GM12878 (cell line): Measurements from ENCODE around the gene PHC2. TPM values are rescaled to one million over a fixed set of nuclear protein-coding genes. Genes with fewer than 3 reads are reported as not detected.

Experiments
- ATAC-seq: fragments of 200-7000 bp; cut with Tn5 transposase; 3 replicates; pipeline ENCODE4 v1.9.1; 2020; ENCODE audit warnings: mild to moderate bottlenecking, moderate library complexity
- BruUV-seq: library from RNA; stranded (reverse); fragments of 400-500 nt; replicated peaks from 2 replicates; lab custom pipeline; 2021; lab: Mats Ljungman, UMichigan
- CTCF ChIA-PET: fragments of 300-600 bp; sonication (Branson Sonifier 250); formaldehyde crosslinking; extraction: SDS; loops from one replicate; lab custom pipeline; 2021; ENCODE audit warnings: inconsistent platforms; lab: Yijun Ruan, JAX
- POLR2A ChIA-PET: fragments of 350-600 bp; formaldehyde crosslinking; extraction: SDS; loops from one replicate; lab custom pipeline; 2021; ENCODE audit warnings: inconsistent platforms; lab: Charles Lee
- RAD21 ChIA-PET: fragments of 300-600 bp; sonication (Branson Sonifier 250); formaldehyde crosslinking; loops from one replicate; lab custom pipeline; 2023; ENCODE audit warnings: antibody characterized with exemption; ENCODE audit not compliant: unreplicated experiment; lab: Charles Lee
- SMC1A ChIA-PET: fragments of 300-600 bp; sonication (Branson Sonifier 250); formaldehyde crosslinking; loops from one replicate; lab custom pipeline; 2023; ENCODE audit not compliant: unreplicated experiment, uncharacterized antibody; lab: Charles Lee
- DNase-seq: peaks from one replicate; pipeline ENCODE4 v3.0.0-alpha.2; 2011; ENCODE audit warnings: low read depth, low spot score
- FAIRE-seq: peaks from 3 replicates; lab custom pipeline; 2011; peaks lifted over from hg19 to GRCh38; lab: Jason Lieb, UNC
- H2AFZ ChIP-seq: 2 replicates; pipeline ENCODE4 v1.6.0; 2011; ENCODE audit warnings: low read depth, low read length, control low read depth; ENCODE audit not compliant: control insufficient read depth
- H3K27ac ChIP-seq: 2 replicates; pipeline ENCODE4 v1.5.1; 2011; ENCODE audit warnings: control low read depth; ENCODE audit not compliant: control insufficient read depth, insufficient read depth
- H3K27me3 ChIP-seq, 2 experiments: replicated peaks in 1 of 2; 2 replicates each; pipeline versions ENCODE4 v1.6.0 to v1.6.1; 2011; ENCODE audit warnings: low read length in 1 of 2; ENCODE audit not compliant: control insufficient read depth in 2 of 2, insufficient read depth in 2 of 2
- H3K36me3 ChIP-seq, 2 experiments: 2 replicates each; pipeline ENCODE4 v1.5.1; 2011; ENCODE audit warnings: low read length in 1 of 2; ENCODE audit not compliant: control insufficient read depth in 2 of 2, insufficient read depth in 2 of 2
- H3K4me1 ChIP-seq: 2 replicates; pipeline ENCODE4 v1.6.1; 2011; ENCODE audit warnings: mild to moderate bottlenecking, low read length, moderate library complexity, mixed read lengths; ENCODE audit not compliant: control insufficient read depth, insufficient read depth
- H3K4me2 ChIP-seq: 2 replicates; pipeline ENCODE4 v1.6.0; 2011; ENCODE audit warnings: control low read depth; ENCODE audit not compliant: control insufficient read depth, insufficient read depth
- H3K4me3 ChIP-seq: fragments of 200-600 bp; sonication (generic); 2 replicates; pipeline ENCODE4 v1.5.1; 2016
- H3K79me2 ChIP-seq: 2 replicates; pipeline ENCODE4 v1.6.0; 2011; ENCODE audit warnings: low read length; ENCODE audit not compliant: control insufficient read depth, insufficient read depth
- H3K9ac ChIP-seq: 2 replicates; pipeline ENCODE4 v1.8.0; 2011; ENCODE audit warnings: low read length, control low read depth, mixed read lengths; ENCODE audit not compliant: control insufficient read depth, insufficient read depth
- H3K9me3 ChIP-seq: replicated peaks from 3 replicates; pipeline ENCODE4 v1.5.1; 2011; ENCODE audit warnings: mild to moderate bottlenecking, low read length; ENCODE audit not compliant: control insufficient read depth, insufficient read depth
- H4K20me1 ChIP-seq: 2 replicates; pipeline ENCODE4 v1.6.0; 2011; ENCODE audit not compliant: control insufficient read depth, insufficient read depth
- ASH2L ChIP-seq: fragments of 300-600, 200-600 bp; sonication (generic); IDR thresholded peaks from 2 replicates; pipeline ENCODE4 v1.6.1; 2017; ENCODE audit warnings: low read depth, mild to moderate bottlenecking, borderline replicate concordance
- ATF2 ChIP-seq: IDR thresholded peaks from 2 replicates; pipeline ENCODE4 v1.6.1; 2012; ENCODE audit warnings: low read length, inconsistent platforms
- POLR2A ChIP-seq: IDR thresholded peaks from 2 replicates; pipeline ENCODE4 v1.6.1; 2011; ENCODE audit warnings: low read depth, mild to moderate bottlenecking, low read length
- RAD21 ChIP-seq: IDR thresholded peaks from 2 replicates; pipeline ENCODE4 v1.6.1; 2011; ENCODE audit warnings: mild to moderate bottlenecking, low read depth, low read length, moderate library complexity; ENCODE audit not compliant: insufficient read depth
- RELA ChIP-seq: fragments of 450-650 bp; IDR thresholded peaks from 2 replicates; pipeline ENCODE4 v1.8.0; 2014; ENCODE audit warnings: borderline replicate concordance; ENCODE audit not compliant: partially characterized antibody
- TCF12 ChIP-seq: IDR thresholded peaks from 2 replicates; pipeline ENCODE4 v1.6.1; 2011; ENCODE audit warnings: low read depth, mild to moderate bottlenecking, low read length
- ZBTB33 ChIP-seq: fragments of 450-650 bp; IDR thresholded peaks from 2 replicates; pipeline ENCODE4 v1.6.1; 2017; ENCODE audit warnings: mild to moderate bottlenecking
- WGBS: methylation state at CpG from one replicate; pipeline ENCODE4 v1.1.6; 2016; ENCODE audit warnings: low lambda C conversion rate; ENCODE audit not compliant: insufficient replicate concordance, insufficient coverage; ENCODE audit errors: missing lambda C conversion rate; 5-methylcytosine and 5-hydroxymethylcytosine counted together
- in situ Hi-C: fragments of 300-500 bp; cut with MboI; formaldehyde crosslinking; loops from 9 replicates; pipeline ENCODE4 v1.14.3; 2018; ENCODE audit warnings: mixed read lengths
- intact Hi-C: fragments of 100-400 bp; cut with micrococcal nuclease; formaldehyde crosslinking; loops from one replicate; pipeline ENCODE4 v1.14.2; 2022; ENCODE audit not compliant: unreplicated experiment
- polyA plus RNA-seq, 11 experiments: library from polyadenylated mRNA; depleted of rRNA in 4 of 11; unstranded in 6 of 11; stranded (reverse) in 5 of 11; fragments of >200 nt; fragmentation: Nextera tagmentation in 4 of 11; fragmentation: Illumina TruSeq in 1 of 11; extraction: Ambion mirVana in 4 of 11; extraction: Trizol in 1 of 11; gene quantifications; 1 replicate in 1 of 11; 2 replicates in 10 of 11; pipeline versions ENCODE4 v1.2.1 to v1.2.3, GENCODE V29; 2011 to 2016; ENCODE audit warnings: inconsistent platforms in 2 of 11, missing spikeins in 2 of 11, low read depth in 1 of 11
- total RNA-seq, 4 experiments: library from RNA; depleted of rRNA in 3 of 4; stranded (reverse); fragments of >200 nt in 3 of 4; fragmentation: Illumina TruSeq in 1 of 4; extraction: Trizol in 1 of 4; gene quantifications; 2 replicates each; pipeline versions ENCODE4 v1.2.1 to v1.2.3, GENCODE V29; 2013 to 2021

PHC2 gene
- total and polyA plus RNA-seq, 10 of the 15 experiments (the other 5 are each of a cell fraction or from before 2014, with no cell fraction given): 2.0 to 35.9 (median 16.4) TPM

GRCh38 chr1:33366762-33367484 is 64.0 kb downstream of the PHC2 start:
- ChIA-PET POLR2A (interaction anchor here (0.6 kb wide), 1 partner anchor 95 kb away, joined by 3 read pairs; no protein-coding TSS in a partner anchor), SMC1A (interaction anchor here (1.3 to 8.5 kb wide), 3 partner anchors 70 to 229 kb away, joined by 5 to 71 read pairs (median 15); no protein-coding TSS in a partner anchor), RAD21 (interaction anchor here (1.2 to 2.0 kb wide), 4 partner anchors 71 to 105 kb away, joined by 3 to 13 read pairs (median 4); no protein-coding TSS in a partner anchor), CTCF (interaction anchor here (0.6 to 3.0 kb wide), 8 partner anchors 69 to 271 kb away, joined by 3 to 35 read pairs (median 5); partner anchors contain the start of gene ZSCAN20)
- intact Hi-C loops: loop anchor here (1.0 to 5.0 kb wide), 4 partner anchors 72 to 255 kb away; no protein-coding TSS in a partner anchor
- Histone ChIP-seq H3K9ac (no peak overlapping the region), H3K4me3 (no peak overlapping the region), H2AFZ (no peak overlapping the region), H3K9me3 (no peaks in the 10 kb centered on the region), H3K27ac (no peak overlapping the region), H4K20me1 (no peaks in the 10 kb centered on the region), H3K4me2 (no peak overlapping the region), H3K36me3 (no peaks in the 10 kb centered on the region), H3K27me3 (peaks cover 0 to 6% of the 10 kb centered on the region in 2 experiments; a peak in 1 of 4 replicates), H3K4me1 (no peaks in the 10 kb centered on the region), H3K79me2 (no peaks in the 10 kb centered on the region)
- WGBS: 70% methylated on average over 14 of the region's 14 CpGs
- in situ Hi-C loops: loop anchor here (5.0 kb wide), 2 partner anchors 70 to 100 kb away; no protein-coding TSS in a partner anchor
- ATAC-seq (no peak), DNase-seq (no peak), FAIRE-seq (no peak)
- BruUV-seq: no TSS peak
- TF ChIP-seq TCF12 (no peak), POLR2A (no peak), RAD21 (no peak), RELA (no peak)

- 35% methylated on average over 8 of the region's 9 CpGs for WGBS
These were observed 65.3 kb downstream of the PHC2 start for GRCh38 chr1:33365560-33365997.

More at GRCh38 chr1:33365560-33365997, 65.3 kb downstream of the PHC2 start:
- peaks cover 0 to 6% of the 10 kb centered on the region in 2 experiments; a peak in 1 of 4 replicates for H3K27me3 ChIP-seq
- no peak for ATAC-seq
- no peak overlapping the region for H3K27ac ChIP-seq
- H3K36me3 ChIP-seq: no peaks in the 10 kb centered on the region
- no peak overlapping the region for H3K9ac ChIP-seq
- H4K20me1 ChIP-seq: no peaks in the 10 kb centered on the region
- intact Hi-C loops: loop anchor here (5.0 kb wide), 2 partner anchors 148 to 253 kb away; no protein-coding TSS in a partner anchor
- H3K4me3 ChIP-seq: no peak overlapping the region
- no peak overlapping the region for H3K4me2 ChIP-seq
- ChIA-PET SMC1A (interaction anchor here (0.9 to 8.5 kb wide), 4 partner anchors 69 to 106 kb away, joined by 3 to 71 read pairs (median 16); partner anchors contain the start of gene ZSCAN20), CTCF (interaction anchor here (1.2 to 4.3 kb wide), 6 partner anchors 15 to 269 kb away, joined by 3 to 47 read pairs (median 8); no protein-coding TSS in a partner anchor), RAD21 (interaction anchor here (3.3 to 3.4 kb wide), 2 partner anchors 70 to 106 kb away, joined by 15 to 21 read pairs; partner anchors contain the start of gene ZSCAN20), POLR2A (no interaction called here)
- H2AFZ ChIP-seq: no peak overlapping the region
- no TSS peak for BruUV-seq
- no peaks in the 10 kb centered on the region for H3K79me2 ChIP-seq
- H3K4me1 ChIP-seq: no peaks in the 10 kb centered on the region
- no peaks in the 10 kb centered on the region for H3K9me3 ChIP-seq
- TF ChIP-seq RELA (no peak), ASH2L (no peak), ZBTB33 (no peak), ATF2 (no peak)
- no peak for FAIRE-seq
- in situ Hi-C loops: loop anchor here (5.0 kb wide), 2 partner anchors 68 to 102 kb away; no protein-coding TSS in a partner anchor
- DNase-seq: no peak
